GM12892 (cell line): Measurements from ENCODE around the gene SDCCAG8.

Experiments
- POLR2A ChIP-seq: IDR thresholded peaks from 2 replicates; pipeline ENCODE4 v1.6.1; 2011; ENCODE audit warnings: low read depth, low read length, control low read depth
- TAF1 ChIP-seq: IDR thresholded peaks from 2 replicates; pipeline ENCODE4 v1.6.1; 2011; ENCODE audit warnings: low read depth, mild to moderate bottlenecking, control low read depth, low read length, borderline replicate concordance

DNA sequence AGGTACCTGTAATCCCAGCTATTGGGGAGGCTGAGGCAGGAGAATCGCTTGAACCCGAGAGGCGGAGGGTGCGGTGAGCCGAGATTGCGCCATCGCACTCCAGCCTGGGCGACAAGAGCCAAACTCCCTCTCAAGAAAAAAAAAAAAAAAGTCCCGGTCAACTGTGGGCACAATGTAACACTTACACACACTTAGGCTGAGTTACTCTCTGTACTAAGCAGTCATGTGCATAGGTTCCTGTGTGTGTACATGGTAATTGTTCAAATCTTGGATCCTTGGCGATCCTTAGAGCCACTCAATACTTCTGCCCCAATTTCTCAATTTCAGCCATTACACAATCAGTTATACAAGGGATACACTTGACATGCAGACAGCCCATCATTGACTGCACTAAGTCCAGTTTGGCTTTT is 11.6 kb downstream of the SDCCAG8 start:
- TF ChIP-seq TAF1 (no peak), POLR2A (no peak)
